ENCODE measurements around the gene CRYBB3. TPM values are rescaled to one million over a fixed set of nuclear protein-coding genes. Genes with fewer than 3 reads are reported as not detected.

The CRYBB3 gene
- total RNA-seq, 1 experiment from 2014 or later = 0.64 TPM

- TF ChIP-seq, protein P1, sequence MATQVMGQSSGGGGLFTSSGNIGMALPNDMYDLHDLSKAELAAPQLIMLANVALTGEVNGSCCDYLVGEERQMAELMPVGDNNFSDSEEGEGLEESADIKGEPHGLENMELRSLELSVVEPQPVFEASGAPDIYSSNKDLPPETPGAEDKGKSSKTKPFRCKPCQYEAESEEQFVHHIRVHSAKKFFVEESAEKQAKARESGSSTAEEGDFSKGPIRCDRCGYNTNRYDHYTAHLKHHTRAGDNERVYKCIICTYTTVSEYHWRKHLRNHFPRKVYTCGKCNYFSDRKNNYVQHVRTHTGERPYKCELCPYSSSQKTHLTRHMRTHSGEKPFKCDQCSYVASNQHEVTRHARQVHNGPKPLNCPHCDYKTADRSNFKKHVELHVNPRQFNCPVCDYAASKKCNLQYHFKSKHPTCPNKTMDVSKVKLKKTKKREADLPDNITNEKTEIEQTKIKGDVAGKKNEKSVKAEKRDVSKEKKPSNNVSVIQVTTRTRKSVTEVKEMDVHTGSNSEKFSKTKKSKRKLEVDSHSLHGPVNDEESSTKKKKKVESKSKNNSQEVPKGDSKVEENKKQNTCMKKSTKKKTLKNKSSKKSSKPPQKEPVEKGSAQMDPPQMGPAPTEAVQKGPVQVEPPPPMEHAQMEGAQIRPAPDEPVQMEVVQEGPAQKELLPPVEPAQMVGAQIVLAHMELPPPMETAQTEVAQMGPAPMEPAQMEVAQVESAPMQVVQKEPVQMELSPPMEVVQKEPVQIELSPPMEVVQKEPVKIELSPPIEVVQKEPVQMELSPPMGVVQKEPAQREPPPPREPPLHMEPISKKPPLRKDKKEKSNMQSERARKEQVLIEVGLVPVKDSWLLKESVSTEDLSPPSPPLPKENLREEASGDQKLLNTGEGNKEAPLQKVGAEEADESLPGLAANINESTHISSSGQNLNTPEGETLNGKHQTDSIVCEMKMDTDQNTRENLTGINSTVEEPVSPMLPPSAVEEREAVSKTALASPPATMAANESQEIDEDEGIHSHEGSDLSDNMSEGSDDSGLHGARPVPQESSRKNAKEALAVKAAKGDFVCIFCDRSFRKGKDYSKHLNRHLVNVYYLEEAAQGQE (IDR thresholded peaks at IDR 0.05; ENCODE audit: low read depth) = no peak
- no peak for TF ChIP-seq EZH2 (IDR thresholded peaks at IDR 0.05)
- no peak for TF ChIP-seq ZBTB33 (IDR thresholded peaks at IDR 0.05; ENCODE audit: extremely low read depth, insufficient replicate concordance, low read length)
- TF ChIP-seq POLR2AphosphoS5 (IDR thresholded peaks at IDR 0.05; ENCODE audit: low read depth, low read length) = no peak
- no peak for TF ChIP-seq CEBPB (IDR thresholded peaks at IDR 0.05; ENCODE audit: low read depth)
- TF ChIP-seq EZH2phosphoT487 (IDR thresholded peaks at IDR 0.05; ENCODE audit: borderline replicate concordance) = no peak
- no peak for TF ChIP-seq CBX3 (IDR thresholded peaks at IDR 0.05; ENCODE audit: low read depth)
- TF ChIP-seq SP1 (IDR thresholded peaks at IDR 0.05; ENCODE audit: low read depth) = no peak
Measured at GRCh38 chr22:25205847-25206246, 6.2 kb downstream of the CRYBB3 start (continued).

- H4K20me1 ChIP-seq (ENCODE audit: insufficient read depth) = no peaks in the 10 kb centered on the region
- no peaks in the 10 kb centered on the region for H3K36me3 ChIP-seq (ENCODE audit: control insufficient read depth in 1 of 2, insufficient read depth in 2 of 2, low read length in 2 of 2)
- POLR2A ChIA-PET = no interaction called here
- H3K9me3 ChIP-seq (ENCODE audit: control insufficient read depth in 1 of 2, insufficient read depth in 1 of 2, low read depth in 1 of 2, low read length in 2 of 2) = no peaks in the 10 kb centered on the region
- no peaks in the 10 kb centered on the region for H3K79me2 ChIP-seq (ENCODE audit: insufficient read depth, low read length)
- ATAC-seq (no peak), DNase-seq (ENCODE audit: low read depth, low spot score) (no peak)
- H3K4me1 ChIP-seq (ENCODE audit: control insufficient read depth in 1 of 2, insufficient read depth in 2 of 2, low read length in 2 of 2) = no peaks in the 10 kb centered on the region
- no peak overlapping the region for H2AFZ ChIP-seq (ENCODE audit: low read depth, low read length, poor library complexity, severe bottlenecking)
- CTCF ChIA-PET = no interaction called here
- BruUV-seq (replicated peaks) = no TSS peak
- no peak overlapping the region for H3K27ac ChIP-seq (ENCODE audit: low read depth, low read length)
- H3K9ac ChIP-seq (ENCODE audit: low read length) = no peak overlapping the region
- no peaks in the 10 kb centered on the region for H3K27me3 ChIP-seq (ENCODE audit: insufficient read depth, low read length)
- no peaks in the 10 kb centered on the region for H3K9me2 ChIP-seq (ENCODE audit: insufficient read depth)
- H3K4me3 ChIP-seq (replicated peaks in 1 of 2; ENCODE audit: low read depth in 1 of 2, low read length in 2 of 2) = no peak overlapping the region
- H3K4me2 ChIP-seq (ENCODE audit: low read length) = no peak overlapping the region
- RAD21 ChIA-PET (ENCODE audit: low non-redundant PET in 1 of 2, low total read pairs in 2 of 2, uncharacterized antibody in 2 of 2, unreplicated experiment in 2 of 2) = no interaction called here
- intact Hi-C loops (cut with micrococcal nuclease) = loop anchor here (10.0 kb wide), 1 partner anchor 128 kb away; no protein-coding TSS in a partner anchor
- TF ChIP-seq CBX3 (IDR thresholded peaks at IDR 0.05; ENCODE audit: low read depth) (no peak), ZFX (IDR thresholded peaks at IDR 0.05) (no peak), RAD21 (IDR thresholded peaks at IDR 0.05; ENCODE audit: low read depth) (no peak), EGR1 (IDR thresholded peaks at IDR 0.05; ENCODE audit: low read depth) (no peak), ELF1 (IDR thresholded peaks at IDR 0.05; ENCODE audit: borderline replicate concordance, low read depth) (no peak), EZH2 (IDR thresholded peaks at IDR 0.05) (no peak), ZNF274 (IDR thresholded peaks at IDR 0.05; ENCODE audit: low read depth, low read length) (no peak), YY1 (IDR thresholded peaks at IDR 0.05; ENCODE audit: extremely low read depth, insufficient replicate concordance, low read depth, low read length) (no peak)
- TF ChIP-seq, protein P1 (IDR thresholded peaks at IDR 0.05; ENCODE audit: low read depth) = no peak
- TF ChIP-seq, protein P2, sequence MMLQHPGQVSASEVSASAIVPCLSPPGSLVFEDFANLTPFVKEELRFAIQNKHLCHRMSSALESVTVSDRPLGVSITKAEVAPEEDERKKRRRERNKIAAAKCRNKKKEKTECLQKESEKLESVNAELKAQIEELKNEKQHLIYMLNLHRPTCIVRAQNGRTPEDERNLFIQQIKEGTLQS (IDR thresholded peaks at IDR 0.05) = no peak
Measured at GRCh38 chr22:25206998-25207397, 7.3 kb downstream of the CRYBB3 start.

Data from HCT116 (cell line).